Neural cell (in vitro differentiated cells): ENCODE measurements around the gene LTBP1. TPM values are rescaled to one million over a fixed set of nuclear protein-coding genes. Genes with fewer than 3 reads are reported as not detected.

Experiments used
- H2AFZ ChIP-seq: fragments of 200-600, 300-800 bp; sonication (generic), shearing (Covaris generic); 2 replicates; pipeline ENCODE4 v1.6.0; 2014; ENCODE audit warnings: low read depth, mild to moderate bottlenecking, antibody characterized with exemption, low read length, moderate library complexity
- H3F3A ChIP-seq: fragments of 200-600 bp; shearing (Covaris generic); 2 replicates; pipeline ENCODE4 v1.6.1; 2016; ENCODE audit warnings: mild to moderate bottlenecking, moderate library complexity, mixed read lengths, antibody characterized with exemption, low read length; ENCODE audit not compliant: insufficient read depth, poor library complexity, severe bottlenecking
- H3K27ac ChIP-seq: fragments of 200-600, 300-800 bp; sonication (generic), shearing (Covaris generic); 2 replicates; pipeline ENCODE4 v1.5.1; 2014; ENCODE audit warnings: mild to moderate bottlenecking, low read length, moderate library complexity
- H3K27me3 ChIP-seq: fragments of 300-800, 200-600 bp; sonication (generic), shearing (Covaris generic); 2 replicates; pipeline ENCODE4 v1.6.0; 2014; ENCODE audit warnings: mild to moderate bottlenecking, low read depth, low read length, moderate library complexity; ENCODE audit not compliant: insufficient read depth
- H3K36me3 ChIP-seq: fragments of 300-800, 200-600 bp; sonication (generic), shearing (Covaris generic); 2 replicates; pipeline ENCODE4 v1.5.1; 2014; ENCODE audit warnings: mild to moderate bottlenecking, antibody characterized with exemption, low read length, moderate library complexity; ENCODE audit not compliant: insufficient read depth
- H3K4me2 ChIP-seq: fragments of 300-800, 200-600 bp; sonication (generic), shearing (Covaris generic); 2 replicates; pipeline ENCODE4 v1.6.0; 2014; ENCODE audit warnings: mild to moderate bottlenecking, low read length
- H3K4me3 ChIP-seq: fragments of 300-800, 200-600 bp; sonication (generic), shearing (Covaris generic); 2 replicates; pipeline ENCODE4 v1.5.1; 2014; ENCODE audit warnings: mild to moderate bottlenecking, low read length, moderate library complexity
- H3K79me2 ChIP-seq: fragments of 200-600 bp; shearing (Covaris generic); replicated peaks from 2 replicates; pipeline ENCODE4 v1.6.0; 2014; ENCODE audit warnings: mild to moderate bottlenecking, low read length, moderate library complexity; ENCODE audit not compliant: insufficient read depth
- H3K9ac ChIP-seq: fragments of 300-800, 200-600 bp; sonication (generic), shearing (Covaris generic); 2 replicates; pipeline ENCODE4 v1.6.1; 2016; ENCODE audit warnings: mild to moderate bottlenecking, low read length, mixed read lengths
- H3K9me2 ChIP-seq: fragments of 200-600 bp; shearing (Covaris generic); 2 replicates; pipeline ENCODE4 v1.6.1; 2016; ENCODE audit warnings: mild to moderate bottlenecking, low read length, mixed read lengths; ENCODE audit not compliant: insufficient read depth
- H3K9me3 ChIP-seq: fragments of 200-600, 300-800 bp; sonication (generic), shearing (Covaris generic); 2 replicates; pipeline ENCODE4 v1.6.1; 2016; ENCODE audit warnings: mild to moderate bottlenecking, mixed run types, low read length, moderate library complexity, mixed read lengths
- H4K20me1 ChIP-seq: fragments of 200-600 bp; shearing (Covaris generic); 2 replicates; pipeline ENCODE4 v1.6.1; 2016; ENCODE audit warnings: mild to moderate bottlenecking, mixed run types; ENCODE audit not compliant: insufficient read depth
- EP300 ChIP-seq: fragments of 450-650 bp; conservative IDR thresholded peaks from 2 replicates; pipeline ENCODE4 v1.6.1; 2014; ENCODE audit warnings: antibody characterized with exemption, mild to moderate bottlenecking, moderate library complexity; ENCODE audit not compliant: poor library complexity, severe bottlenecking
- EZH2 ChIP-seq: fragments of 200-600, 300-800 bp; shearing (Covaris generic), sonication (generic); IDR thresholded peaks from 2 replicates; pipeline ENCODE4 v1.6.1; 2014; ENCODE audit warnings: antibody characterized with exemption, low read length, borderline replicate concordance, mild to moderate bottlenecking; ENCODE audit not compliant: insufficient read depth, poor library complexity, severe bottlenecking
- MXI1 ChIP-seq: fragments of 450-650 bp; conservative IDR thresholded peaks from 2 replicates; pipeline ENCODE4 v1.6.1; 2014; ENCODE audit warnings: antibody characterized with exemption, mild to moderate bottlenecking; ENCODE audit not compliant: poor library complexity, severe bottlenecking
- POLR2AphosphoS5 ChIP-seq: IDR thresholded peaks from 2 replicates; pipeline ENCODE4 v1.6.1; 2012
- RAD21 ChIP-seq: fragments of 450-650 bp; conservative IDR thresholded peaks from 2 replicates; pipeline ENCODE4 v1.6.1; 2014; ENCODE audit warnings: antibody characterized with exemption, mild to moderate bottlenecking, moderate library complexity
- REST ChIP-seq: IDR thresholded peaks from 2 replicates; pipeline ENCODE4 v1.6.1; 2012; ENCODE audit warnings: borderline replicate concordance
- TAF1 ChIP-seq: IDR thresholded peaks from 2 replicates; pipeline ENCODE4 v1.6.1; 2012; ENCODE audit warnings: low read depth
- polyA plus RNA-seq: library from polyadenylated mRNA; depleted of rRNA; stranded (reverse); fragments of >200 nt; gene quantifications from 2 replicates; pipeline ENCODE4 v1.2.3, GENCODE V29; 2014
- TF ChIP-seq, protein P1 (sequence below): fragments of 450-650 bp; IDR thresholded peaks from 2 replicates; pipeline ENCODE4 v1.5.1; 2014; ENCODE audit warnings: antibody characterized with exemption, mild to moderate bottlenecking, moderate library complexity; ENCODE audit not compliant: poor library complexity, severe bottlenecking

LTBP1 gene
- polyA plus RNA-seq, 1 donor from 2014 or later: 1.8 TPM

GRCh38 chr2:33139949-33140348 lies 193.2 kb downstream of the LTBP1 start:
- Histone ChIP-seq H4K20me1 (no peaks in the 10 kb centered on the region), H3K79me2 (no peaks in the 10 kb centered on the region), H3K27ac (no peak overlapping the region), H3K9me3 (no peaks in the 10 kb centered on the region), H3F3A (no peaks in the 10 kb centered on the region), H3K9me2 (no peaks in the 10 kb centered on the region), H3K9ac (no peak overlapping the region), H2AFZ (no peak overlapping the region), H3K4me3 (no peak overlapping the region), H3K27me3 (no peaks in the 10 kb centered on the region), H3K4me2 (no peak overlapping the region), H3K36me3 (no peaks in the 10 kb centered on the region)
- TF ChIP-seq MXI1 (no peak), TAF1 (no peak), EZH2 (no peak), REST (no peak), RAD21 (no peak)
- TF ChIP-seq, protein P1, sequence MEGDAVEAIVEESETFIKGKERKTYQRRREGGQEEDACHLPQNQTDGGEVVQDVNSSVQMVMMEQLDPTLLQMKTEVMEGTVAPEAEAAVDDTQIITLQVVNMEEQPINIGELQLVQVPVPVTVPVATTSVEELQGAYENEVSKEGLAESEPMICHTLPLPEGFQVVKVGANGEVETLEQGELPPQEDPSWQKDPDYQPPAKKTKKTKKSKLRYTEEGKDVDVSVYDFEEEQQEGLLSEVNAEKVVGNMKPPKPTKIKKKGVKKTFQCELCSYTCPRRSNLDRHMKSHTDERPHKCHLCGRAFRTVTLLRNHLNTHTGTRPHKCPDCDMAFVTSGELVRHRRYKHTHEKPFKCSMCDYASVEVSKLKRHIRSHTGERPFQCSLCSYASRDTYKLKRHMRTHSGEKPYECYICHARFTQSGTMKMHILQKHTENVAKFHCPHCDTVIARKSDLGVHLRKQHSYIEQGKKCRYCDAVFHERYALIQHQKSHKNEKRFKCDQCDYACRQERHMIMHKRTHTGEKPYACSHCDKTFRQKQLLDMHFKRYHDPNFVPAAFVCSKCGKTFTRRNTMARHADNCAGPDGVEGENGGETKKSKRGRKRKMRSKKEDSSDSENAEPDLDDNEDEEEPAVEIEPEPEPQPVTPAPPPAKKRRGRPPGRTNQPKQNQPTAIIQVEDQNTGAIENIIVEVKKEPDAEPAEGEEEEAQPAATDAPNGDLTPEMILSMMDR: no peak

DNA sequence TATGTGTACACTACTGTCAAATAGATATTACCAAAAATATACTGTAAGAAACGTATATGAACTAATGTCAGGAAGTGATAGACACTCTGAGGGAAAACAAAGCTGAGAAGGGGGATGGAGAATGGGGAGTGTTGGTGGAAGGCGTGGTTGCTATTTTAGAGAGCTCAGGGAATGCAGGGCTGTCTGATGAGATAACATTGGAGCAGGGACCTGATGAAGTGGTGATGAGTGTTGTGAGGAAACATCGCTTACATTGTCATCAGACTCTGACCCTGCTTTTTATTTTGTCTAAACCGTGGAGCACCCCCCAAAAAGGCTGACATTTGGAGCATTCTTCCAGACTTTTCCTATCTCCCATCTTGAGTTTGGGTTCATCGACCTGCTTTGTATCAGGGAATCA lies 194.7 kb downstream of the LTBP1 start:
- Histone ChIP-seq H3K27ac (no peak overlapping the region), H3K36me3 (no peaks in the 10 kb centered on the region), H3K9me2 (no peaks in the 10 kb centered on the region), H3K79me2 (no peaks in the 10 kb centered on the region), H3F3A (no peaks in the 10 kb centered on the region), H3K9me3 (no peaks in the 10 kb centered on the region), H3K9ac (no peak overlapping the region), H4K20me1 (no peaks in the 10 kb centered on the region), H3K4me3 (no peak overlapping the region), H2AFZ (no peak overlapping the region), H3K27me3 (no peaks in the 10 kb centered on the region), H3K4me2 (no peak overlapping the region)
- TF ChIP-seq TAF1: no peak
- no peak for TF ChIP-seq POLR2AphosphoS5
- TF ChIP-seq EP300: no peak
- no peak for TF ChIP-seq RAD21
- TF ChIP-seq REST: no peak
- no peak for TF ChIP-seq MXI1
